ENCODE results near the gene GDAP2. TPM values are rescaled to one million over a fixed set of nuclear protein-coding genes. Genes with fewer than 3 reads are reported as not detected.

Gene GDAP2
- total RNA-seq = 20.4 TPM

- H3K36me3 ChIP-seq (ENCODE audit: control insufficient read depth in 3 of 3, insufficient read depth in 3 of 3, low read length in 3 of 3) = peaks cover 0 to 4% (median 3%) of the 10 kb centered on the region in 3 donors
- H3K27me3 ChIP-seq (ENCODE audit: control insufficient read depth in 3 of 3, insufficient read depth in 3 of 3, low read length in 3 of 3) = no peaks in the 10 kb centered on the region
- peak within 1 kb of the TSS; percentile 83 to 91 (median 89) for H3K9ac ChIP-seq (ENCODE audit: low read depth in 1 of 3, low read length in 3 of 3)
- H3K9me3 ChIP-seq (ENCODE audit: control insufficient read depth in 3 of 3, low read length in 3 of 3) = no peaks in the 10 kb centered on the region
- peak within 1 kb of the TSS; percentile 98 to 99 (median 98) for H3K4me3 ChIP-seq (ENCODE audit: low read length in 3 of 3)
- H3K27ac ChIP-seq (ENCODE audit: low read depth, low read length) = peak within 1 kb of the TSS; percentile 89
- peaks cover 17 to 37% (median 22%) of the 10 kb centered on the region in 3 donors for H3K4me1 ChIP-seq (ENCODE audit: control insufficient read depth in 3 of 3, insufficient read depth in 3 of 3, low read length in 3 of 3)
Measured at GRCh38 chr1:117929343-117930172, at the start of gene GDAP2, which contains the start of gene WDR3. Gene GDAP2 (minus strand): TSS chr1:117929621. CDS start chr1:117920357, 9,264 bp downstream. Gene WDR3 (plus strand): TSS chr1:117929739. CDS start chr1:117933320, 3,581 bp downstream.

GRCh38 chr1:117976381-117976780 is 47.0 kb upstream of the GDAP2 start:
- H3K4me3 ChIP-seq (ENCODE audit: low read length in 3 of 3) = no peak overlapping the region
- no peaks in the 10 kb centered on the region for H3K4me1 ChIP-seq (ENCODE audit: control insufficient read depth in 3 of 3, insufficient read depth in 3 of 3, low read length in 3 of 3)

GRCh38 chr1:117971777-117972176 is 42.4 kb upstream of the GDAP2 start:
- no peaks in the 10 kb centered on the region for H3K36me3 ChIP-seq (ENCODE audit: control insufficient read depth in 3 of 3, insufficient read depth in 3 of 3, low read length in 3 of 3)
- H3K4me1 ChIP-seq (ENCODE audit: control insufficient read depth in 3 of 3, insufficient read depth in 3 of 3, low read length in 3 of 3) = peaks cover 0 to 6% (median 0%) of the 10 kb centered on the region in 3 donors
- no peak overlapping the region for H3K27ac ChIP-seq (ENCODE audit: low read depth, low read length)
- no peak overlapping the region for H3K9ac ChIP-seq (ENCODE audit: low read depth in 1 of 3, low read length in 3 of 3)
- no peak overlapping the region for H3K4me3 ChIP-seq (ENCODE audit: low read length in 3 of 3)
- H3K27me3 ChIP-seq (ENCODE audit: control insufficient read depth in 3 of 3, insufficient read depth in 3 of 3, low read length in 3 of 3) = peaks cover 0 to 5% (median 2%) of the 10 kb centered on the region in 3 donors
- H3K9me3 ChIP-seq (ENCODE audit: control insufficient read depth in 3 of 3, low read length in 3 of 3) = no peaks in the 10 kb centered on the region

More at GRCh38 chr1:117976381-117976780, 47.0 kb upstream of the GDAP2 start:
- Histone ChIP-seq H3K36me3 (ENCODE audit: control insufficient read depth in 3 of 3, insufficient read depth in 3 of 3, low read length in 3 of 3) (no peaks in the 10 kb centered on the region), H3K27ac (ENCODE audit: low read depth, low read length) (no peak overlapping the region), H3K9me3 (ENCODE audit: control insufficient read depth in 3 of 3, low read length in 3 of 3) (no peaks in the 10 kb centered on the region), H3K9ac (ENCODE audit: low read depth in 1 of 3, low read length in 3 of 3) (no peak overlapping the region), H3K27me3 (ENCODE audit: control insufficient read depth in 3 of 3, insufficient read depth in 3 of 3, low read length in 3 of 3) (peaks cover 2 to 5% (median 2%) of the 10 kb centered on the region in 3 donors)

GRCh38 chr1:117970252-117970651 is 40.8 kb upstream of the GDAP2 start:
- Histone ChIP-seq H3K9ac (ENCODE audit: low read depth in 1 of 3, low read length in 3 of 3) (no peak overlapping the region), H3K27me3 (ENCODE audit: control insufficient read depth in 3 of 3, insufficient read depth in 3 of 3, low read length in 3 of 3) (peaks cover 0 to 3% (median 0%) of the 10 kb centered on the region in 3 donors), H3K9me3 (ENCODE audit: control insufficient read depth in 3 of 3, low read length in 3 of 3) (no peaks in the 10 kb centered on the region), H3K27ac (ENCODE audit: low read depth, low read length) (no peak overlapping the region), H3K4me3 (ENCODE audit: low read length in 3 of 3) (no peak overlapping the region), H3K4me1 (ENCODE audit: control insufficient read depth in 3 of 3, insufficient read depth in 3 of 3, low read length in 3 of 3) (peaks cover 0 to 6% (median 0%) of the 10 kb centered on the region in 3 donors), H3K36me3 (ENCODE audit: control insufficient read depth in 3 of 3, insufficient read depth in 3 of 3, low read length in 3 of 3) (no peaks in the 10 kb centered on the region)

- H3K36me3 ChIP-seq (ENCODE audit: control insufficient read depth in 3 of 3, insufficient read depth in 3 of 3, low read length in 3 of 3) = peaks cover 0 to 1% (median 0%) of the 10 kb centered on the region in 3 donors
- no peaks in the 10 kb centered on the region for H3K27me3 ChIP-seq (ENCODE audit: control insufficient read depth in 3 of 3, insufficient read depth in 3 of 3, low read length in 3 of 3)
- H3K4me3 ChIP-seq (ENCODE audit: low read length in 3 of 3) = no peak overlapping the region
- H3K9me3 ChIP-seq (ENCODE audit: control insufficient read depth in 3 of 3, low read length in 3 of 3) = no peaks in the 10 kb centered on the region
- H3K9ac ChIP-seq (ENCODE audit: low read depth in 1 of 3, low read length in 3 of 3) = no peak overlapping the region
- peaks cover 0 to 6% (median 0%) of the 10 kb centered on the region in 3 donors for H3K4me1 ChIP-seq (ENCODE audit: control insufficient read depth in 3 of 3, insufficient read depth in 3 of 3, low read length in 3 of 3)
- H3K27ac ChIP-seq (ENCODE audit: low read depth, low read length) = no peak overlapping the region
Measured at GRCh38 chr1:117967881-117968280, 38.5 kb upstream of the GDAP2 start.

GRCh38 chr1:117967477-117967876 is 38.1 kb upstream of the GDAP2 start:
- H3K27me3 ChIP-seq (ENCODE audit: control insufficient read depth in 3 of 3, insufficient read depth in 3 of 3, low read length in 3 of 3) = no peaks in the 10 kb centered on the region
- H3K4me3 ChIP-seq (ENCODE audit: low read length in 3 of 3) = no peak overlapping the region
- H3K9me3 ChIP-seq (ENCODE audit: control insufficient read depth in 3 of 3, low read length in 3 of 3) = no peaks in the 10 kb centered on the region
- H3K36me3 ChIP-seq (ENCODE audit: control insufficient read depth in 3 of 3, insufficient read depth in 3 of 3, low read length in 3 of 3) = peaks cover 0 to 5% (median 0%) of the 10 kb centered on the region in 3 donors
- H3K4me1 ChIP-seq (ENCODE audit: control insufficient read depth in 3 of 3, insufficient read depth in 3 of 3, low read length in 3 of 3) = peaks cover 0 to 6% (median 0%) of the 10 kb centered on the region in 3 donors
- no peak overlapping the region for H3K27ac ChIP-seq (ENCODE audit: low read depth, low read length)
- no peak overlapping the region for H3K9ac ChIP-seq (ENCODE audit: low read depth in 1 of 3, low read length in 3 of 3)

- Histone ChIP-seq H3K36me3 (ENCODE audit: control insufficient read depth in 3 of 3, insufficient read depth in 3 of 3, low read length in 3 of 3) (peaks cover 4 to 11% (median 10%) of the 10 kb centered on the region in 3 donors), H3K4me1 (ENCODE audit: control insufficient read depth in 3 of 3, insufficient read depth in 3 of 3, low read length in 3 of 3) (peaks cover 0 to 6% (median 0%) of the 10 kb centered on the region in 3 donors), H3K9me3 (ENCODE audit: control insufficient read depth in 3 of 3, low read length in 3 of 3) (no peaks in the 10 kb centered on the region), H3K27me3 (ENCODE audit: control insufficient read depth in 3 of 3, insufficient read depth in 3 of 3, low read length in 3 of 3) (no peaks in the 10 kb centered on the region), H3K27ac (ENCODE audit: low read depth, low read length) (no peak overlapping the region), H3K4me3 (ENCODE audit: low read length in 3 of 3) (no peak overlapping the region), H3K9ac (ENCODE audit: low read depth in 1 of 3, low read length in 3 of 3) (no peak overlapping the region)
Measured at GRCh38 chr1:117964290-117965038, 35.0 kb upstream of the GDAP2 start.

GRCh38 chr1:117959364-117959763 is 29.9 kb upstream of the GDAP2 start:
- Histone ChIP-seq H3K27me3 (ENCODE audit: control insufficient read depth in 3 of 3, insufficient read depth in 3 of 3, low read length in 3 of 3) (no peaks in the 10 kb centered on the region), H3K9me3 (ENCODE audit: control insufficient read depth in 3 of 3, low read length in 3 of 3) (no peaks in the 10 kb centered on the region), H3K36me3 (ENCODE audit: control insufficient read depth in 3 of 3, insufficient read depth in 3 of 3, low read length in 3 of 3) (peaks cover 13 to 41% (median 36%) of the 10 kb centered on the region in 3 donors), H3K9ac (ENCODE audit: low read depth in 1 of 3, low read length in 3 of 3) (no peak overlapping the region), H3K4me1 (ENCODE audit: control insufficient read depth in 3 of 3, insufficient read depth in 3 of 3, low read length in 3 of 3) (no peaks in the 10 kb centered on the region), H3K4me3 (ENCODE audit: low read length in 3 of 3) (no peak overlapping the region), H3K27ac (ENCODE audit: low read depth, low read length) (no peak overlapping the region)

- Histone ChIP-seq H3K4me1 (ENCODE audit: control insufficient read depth in 3 of 3, insufficient read depth in 3 of 3, low read length in 3 of 3) (no peaks in the 10 kb centered on the region), H3K9me3 (ENCODE audit: control insufficient read depth in 3 of 3, low read length in 3 of 3) (no peaks in the 10 kb centered on the region), H3K27me3 (ENCODE audit: control insufficient read depth in 3 of 3, insufficient read depth in 3 of 3, low read length in 3 of 3) (no peaks in the 10 kb centered on the region), H3K36me3 (ENCODE audit: control insufficient read depth in 3 of 3, insufficient read depth in 3 of 3, low read length in 3 of 3) (peaks cover 28 to 77% (median 69%) of the 10 kb centered on the region in 3 donors), H3K9ac (ENCODE audit: low read depth in 1 of 3, low read length in 3 of 3) (no peak overlapping the region), H3K27ac (ENCODE audit: low read depth, low read length) (no peak overlapping the region), H3K4me3 (ENCODE audit: low read length in 3 of 3) (no peak overlapping the region)
Measured at GRCh38 chr1:117952386-117952785, 23.0 kb upstream of the GDAP2 start.
